Measurements from ENCODE around the gene VSTM2A.

DNA sequence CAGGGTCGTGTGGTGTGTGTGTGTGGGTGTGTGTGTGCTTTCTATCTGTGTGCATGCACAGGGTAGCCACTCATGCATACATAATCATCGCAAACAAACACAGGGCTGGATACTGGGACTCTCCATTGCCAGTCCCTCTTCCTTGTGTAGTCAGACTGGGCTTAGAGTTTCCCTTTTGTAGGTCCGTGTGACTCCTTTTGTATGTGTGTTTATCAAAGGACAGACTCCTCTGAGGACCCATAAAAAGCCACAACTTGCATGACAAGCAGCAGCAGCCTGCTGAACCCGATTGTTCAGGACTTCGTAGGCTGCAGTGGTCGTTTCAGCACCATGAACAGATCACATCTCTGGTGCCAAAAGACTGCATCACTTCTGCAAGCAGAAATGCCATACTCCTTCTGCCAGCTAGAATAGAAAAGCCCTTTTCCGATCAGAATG lies 895 bp downstream of the VSTM2A start:
- TF ChIP-seq CTCF (IDR thresholded peaks at IDR 0.05) (no peak), EP300 (IDR thresholded peaks at IDR 0.05) (no peak), POLR2A (IDR thresholded peaks at IDR 0.05) (no peak)
